Panc1 (cell line): ENCODE results near the gene YRDC. TPM values are rescaled to one million over a fixed set of nuclear protein-coding genes. Genes with fewer than 3 reads are reported as not detected.

Experiments used
- ATAC-seq: fragments of 200-7000 bp; cut with Tn5 transposase; 2 replicates; pipeline ENCODE4 v1.9.1; 2020; ENCODE audit warnings: mild to moderate bottlenecking, moderate library complexity
- BruUV-seq: library from RNA; stranded (reverse); fragments of 400-500 nt; replicated peaks from 2 replicates; lab custom pipeline; 2021; lab: Mats Ljungman, UMichigan
- CTCF ChIA-PET: fragments of 300-600 bp; sonication (Branson Sonifier 250); formaldehyde crosslinking; loops from one replicate; lab custom pipeline; 2022; ENCODE audit warnings: antibody characterized with exemption; lab: Charles Lee
- POLR2A ChIA-PET: fragments of 300-600 bp; sonication (Branson Sonifier 250); formaldehyde crosslinking; loops from one replicate; lab custom pipeline; 2022; ENCODE audit warnings: antibody characterized with exemption; lab: Charles Lee
- DNase-seq: peaks from one replicate; pipeline ENCODE4 v3.0.0-alpha.2; 2010; ENCODE audit warnings: low read depth, low spot score
- H3K27ac ChIP-seq: 2 replicates; pipeline ENCODE4 v1.5.1; 2011; ENCODE audit warnings: mild to moderate bottlenecking, low read length, inconsistent platforms
- H3K27me3 ChIP-seq: fragments of 200-500 bp; sonication (Bioruptor generic); 2 replicates; pipeline ENCODE4 v1.6.0; 2014; ENCODE audit warnings: low read length, inconsistent platforms; ENCODE audit not compliant: control insufficient read depth, insufficient read depth
- H3K36me3 ChIP-seq: fragments of 200-500 bp; sonication (Bioruptor generic); 2 replicates; pipeline ENCODE4 v1.5.1; 2014; ENCODE audit warnings: inconsistent platforms, mild to moderate bottlenecking, low read length, moderate library complexity; ENCODE audit not compliant: control insufficient read depth, insufficient read depth
- H3K4me1 ChIP-seq: 2 replicates; pipeline ENCODE4 v1.5.1; 2011; ENCODE audit warnings: inconsistent platforms, mild to moderate bottlenecking, low read length, moderate library complexity; ENCODE audit not compliant: control insufficient read depth, insufficient read depth
- H3K4me3 ChIP-seq, 2 experiments: 2 replicates each; pipeline ENCODE4 v1.5.1; 2011 to 2012; ENCODE audit warnings: low read depth in 2 of 2, low read length in 2 of 2, mild to moderate bottlenecking in 2 of 2, inconsistent platforms in 1 of 2, moderate library complexity in 1 of 2
- H3K9me3 ChIP-seq: fragments of 200-500 bp; sonication (Bioruptor generic); 2 replicates; pipeline ENCODE4 v1.5.1; 2014; ENCODE audit warnings: low read depth, mild to moderate bottlenecking, inconsistent platforms, low read length, moderate library complexity; ENCODE audit not compliant: control insufficient read depth, insufficient read depth
- POLR2AphosphoS5 ChIP-seq: IDR thresholded peaks from 2 replicates; pipeline ENCODE4 v1.6.1; 2012; ENCODE audit warnings: mild to moderate bottlenecking, low read depth, low read length, moderate library complexity
- SIN3A ChIP-seq: IDR thresholded peaks from 2 replicates; pipeline ENCODE4 v1.6.1; 2012; ENCODE audit warnings: low read depth, mild to moderate bottlenecking, low read length, moderate library complexity, borderline replicate concordance; ENCODE audit not compliant: insufficient read depth
- TCF7L2 ChIP-seq: IDR thresholded peaks from 2 replicates; pipeline ENCODE4 v1.6.1; 2011; ENCODE audit warnings: mild to moderate bottlenecking, low read depth, low read length, inconsistent platforms
- in situ Hi-C: cut with HindIII; loops from 2 replicates; pipeline ENCODE4 v1.10.0; 2016; ENCODE audit warnings: low sequenced_read_pairs, low pct_unique_long_range_greater_than_20kb
- intact Hi-C: fragments of 100-400 bp; cut with micrococcal nuclease; formaldehyde crosslinking; loops from one replicate; pipeline ENCODE4 v1.10.0; 2022; ENCODE audit not compliant: unreplicated experiment
- total RNA-seq: library from RNA; stranded (reverse); gene quantifications from one replicate; pipeline ENCODE4 v1.2.1, GENCODE V29; 2021; ENCODE audit not compliant: unreplicated experiment
- TF ChIP-seq, protein P1 (sequence below): fragments of 450-650 bp; IDR thresholded peaks from 2 replicates; pipeline ENCODE4 v1.5.1; 2017; ENCODE audit warnings: mild to moderate bottlenecking
- TF ChIP-seq, protein P2 (sequence below), 2 experiments: IDR thresholded peaks; 2 replicates each; pipeline ENCODE4 v1.6.1; 2011 to 2012; ENCODE audit warnings: low read depth in 2 of 2, control low read depth in 1 of 2, low read length in 1 of 2, mild to moderate bottlenecking in 1 of 2, moderate library complexity in 1 of 2; ENCODE audit not compliant: insufficient read depth in 1 of 2

The YRDC gene
- total RNA-seq, 1 experiment from 2014 or later = 24.0 TPM

DNA sequence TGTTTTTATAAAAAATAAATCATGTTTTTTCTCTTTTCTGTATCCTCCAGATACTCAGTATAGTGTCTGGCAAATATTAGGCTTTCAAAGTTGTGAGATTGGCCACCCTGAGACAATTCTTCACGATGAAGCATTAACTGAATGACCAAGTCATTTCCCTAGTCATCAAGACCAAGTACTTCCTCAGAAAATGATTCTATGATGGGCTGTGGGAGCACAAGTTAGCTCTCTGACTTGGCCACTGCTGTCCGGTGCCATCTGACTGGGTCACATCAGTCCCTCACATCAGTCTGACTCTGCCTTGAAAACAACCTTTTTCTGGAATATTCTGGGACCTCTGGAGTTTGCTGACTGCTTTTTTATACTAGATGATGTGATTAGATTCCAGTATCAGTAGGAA, 13.5 kb upstream of the YRDC start:
- CTCF ChIA-PET = no interaction called here

GRCh38 chr1:37817481-37817880, 9.5 kb upstream of the YRDC start:
- no peaks in the 10 kb centered on the region for H3K27me3 ChIP-seq
- intact Hi-C loops (no loop called here), in situ Hi-C loops (no loop called here)
- H3K36me3 ChIP-seq = peaks cover 19% of the 10 kb centered on the region
- no TSS peak for BruUV-seq
- TF ChIP-seq, protein P1, sequence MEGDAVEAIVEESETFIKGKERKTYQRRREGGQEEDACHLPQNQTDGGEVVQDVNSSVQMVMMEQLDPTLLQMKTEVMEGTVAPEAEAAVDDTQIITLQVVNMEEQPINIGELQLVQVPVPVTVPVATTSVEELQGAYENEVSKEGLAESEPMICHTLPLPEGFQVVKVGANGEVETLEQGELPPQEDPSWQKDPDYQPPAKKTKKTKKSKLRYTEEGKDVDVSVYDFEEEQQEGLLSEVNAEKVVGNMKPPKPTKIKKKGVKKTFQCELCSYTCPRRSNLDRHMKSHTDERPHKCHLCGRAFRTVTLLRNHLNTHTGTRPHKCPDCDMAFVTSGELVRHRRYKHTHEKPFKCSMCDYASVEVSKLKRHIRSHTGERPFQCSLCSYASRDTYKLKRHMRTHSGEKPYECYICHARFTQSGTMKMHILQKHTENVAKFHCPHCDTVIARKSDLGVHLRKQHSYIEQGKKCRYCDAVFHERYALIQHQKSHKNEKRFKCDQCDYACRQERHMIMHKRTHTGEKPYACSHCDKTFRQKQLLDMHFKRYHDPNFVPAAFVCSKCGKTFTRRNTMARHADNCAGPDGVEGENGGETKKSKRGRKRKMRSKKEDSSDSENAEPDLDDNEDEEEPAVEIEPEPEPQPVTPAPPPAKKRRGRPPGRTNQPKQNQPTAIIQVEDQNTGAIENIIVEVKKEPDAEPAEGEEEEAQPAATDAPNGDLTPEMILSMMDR = no peak
- TF ChIP-seq POLR2AphosphoS5 (no peak), TCF7L2 (no peak), SIN3A (no peak)
- TF ChIP-seq, protein P2, sequence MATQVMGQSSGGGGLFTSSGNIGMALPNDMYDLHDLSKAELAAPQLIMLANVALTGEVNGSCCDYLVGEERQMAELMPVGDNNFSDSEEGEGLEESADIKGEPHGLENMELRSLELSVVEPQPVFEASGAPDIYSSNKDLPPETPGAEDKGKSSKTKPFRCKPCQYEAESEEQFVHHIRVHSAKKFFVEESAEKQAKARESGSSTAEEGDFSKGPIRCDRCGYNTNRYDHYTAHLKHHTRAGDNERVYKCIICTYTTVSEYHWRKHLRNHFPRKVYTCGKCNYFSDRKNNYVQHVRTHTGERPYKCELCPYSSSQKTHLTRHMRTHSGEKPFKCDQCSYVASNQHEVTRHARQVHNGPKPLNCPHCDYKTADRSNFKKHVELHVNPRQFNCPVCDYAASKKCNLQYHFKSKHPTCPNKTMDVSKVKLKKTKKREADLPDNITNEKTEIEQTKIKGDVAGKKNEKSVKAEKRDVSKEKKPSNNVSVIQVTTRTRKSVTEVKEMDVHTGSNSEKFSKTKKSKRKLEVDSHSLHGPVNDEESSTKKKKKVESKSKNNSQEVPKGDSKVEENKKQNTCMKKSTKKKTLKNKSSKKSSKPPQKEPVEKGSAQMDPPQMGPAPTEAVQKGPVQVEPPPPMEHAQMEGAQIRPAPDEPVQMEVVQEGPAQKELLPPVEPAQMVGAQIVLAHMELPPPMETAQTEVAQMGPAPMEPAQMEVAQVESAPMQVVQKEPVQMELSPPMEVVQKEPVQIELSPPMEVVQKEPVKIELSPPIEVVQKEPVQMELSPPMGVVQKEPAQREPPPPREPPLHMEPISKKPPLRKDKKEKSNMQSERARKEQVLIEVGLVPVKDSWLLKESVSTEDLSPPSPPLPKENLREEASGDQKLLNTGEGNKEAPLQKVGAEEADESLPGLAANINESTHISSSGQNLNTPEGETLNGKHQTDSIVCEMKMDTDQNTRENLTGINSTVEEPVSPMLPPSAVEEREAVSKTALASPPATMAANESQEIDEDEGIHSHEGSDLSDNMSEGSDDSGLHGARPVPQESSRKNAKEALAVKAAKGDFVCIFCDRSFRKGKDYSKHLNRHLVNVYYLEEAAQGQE (IDR thresholded peaks at IDR 0.05; ENCODE audit: insufficient read depth in 1 of 2, low read depth in 2 of 2, low read length in 1 of 2) = no peak
- CTCF ChIA-PET = no interaction called here
- no peak for ATAC-seq
- no peak overlapping the region for H3K4me3 ChIP-seq
- H3K27ac ChIP-seq = no peak overlapping the region
- H3K9me3 ChIP-seq = no peaks in the 10 kb centered on the region
- POLR2A ChIA-PET = no interaction called here
- H3K4me1 ChIP-seq = no peaks in the 10 kb centered on the region
- DNase-seq = no peak

More for the DNA sequence above, 13.5 kb upstream of the YRDC start:
- intact Hi-C loops = no loop called here
- no peak for DNase-seq
- in situ Hi-C loops = no loop called here
- TF ChIP-seq SIN3A (no peak), TCF7L2 (no peak), POLR2AphosphoS5 (no peak)
- TF ChIP-seq, protein P2 (IDR thresholded peaks at IDR 0.05; ENCODE audit: insufficient read depth in 1 of 2, low read depth in 2 of 2, low read length in 1 of 2) = no peak
- TF ChIP-seq, protein P1 = no peak
- no TSS peak for BruUV-seq
- ATAC-seq = no peak
- Histone ChIP-seq H3K27me3 (no peaks in the 10 kb centered on the region), H3K4me1 (no peaks in the 10 kb centered on the region), H3K27ac (no peak overlapping the region), H3K36me3 (peaks cover 23% of the 10 kb centered on the region), H3K9me3 (no peaks in the 10 kb centered on the region), H3K4me3 (no peak overlapping the region)
- POLR2A ChIA-PET = no interaction called here
